Right lobe of liver (tissue), 4 donors: ENCODE results near the gene CYYR1.

Source experiments
- POLR2A ChIP-seq: fragments of 450-650 bp; IDR thresholded peaks from one replicate; pipeline ENCODE4 v1.6.1; 2017; ENCODE audit warnings: antibody characterized with exemption, mild to moderate bottlenecking
- TF ChIP-seq, protein P1 (sequence below), 4 donors: fragments of 200-600 bp in 3 of 4; fragments of 450-650 bp in 1 of 4; IDR thresholded peaks; one replicate each; pipeline versions ENCODE4 v1.5.1 to v1.8.0; 2016 to 2022; ENCODE audit warnings: antibody characterized with exemption in 4 of 4, mild to moderate bottlenecking in 2 of 4
- donor health status: DM: no; HTN: no; CAD: no.
- donor health status: DM: no; HTN: no; CAD: no.
- donor health status: DM: no; HTN: yes; CAD: no.

DNA sequence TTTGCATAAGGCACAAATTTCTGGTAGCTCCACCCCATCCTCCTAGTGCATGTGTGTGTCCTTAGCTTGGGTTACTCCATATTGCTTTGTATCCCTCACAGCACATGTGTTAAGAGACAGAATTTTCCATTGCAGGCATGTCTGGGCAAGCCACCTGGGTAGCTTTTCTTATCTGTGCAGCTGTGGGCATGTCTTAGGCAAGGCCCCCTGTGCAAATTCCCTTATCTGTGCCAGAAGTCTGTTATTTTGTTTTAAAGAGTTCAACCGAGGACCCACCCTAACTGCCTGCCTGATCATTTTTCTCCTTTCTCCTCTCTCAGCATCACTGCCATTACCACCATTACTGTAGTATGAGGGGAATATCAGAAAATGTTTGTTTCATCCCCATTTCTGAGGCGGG, 131.9 kb downstream of the CYYR1 start:
- TF ChIP-seq, protein P1, sequence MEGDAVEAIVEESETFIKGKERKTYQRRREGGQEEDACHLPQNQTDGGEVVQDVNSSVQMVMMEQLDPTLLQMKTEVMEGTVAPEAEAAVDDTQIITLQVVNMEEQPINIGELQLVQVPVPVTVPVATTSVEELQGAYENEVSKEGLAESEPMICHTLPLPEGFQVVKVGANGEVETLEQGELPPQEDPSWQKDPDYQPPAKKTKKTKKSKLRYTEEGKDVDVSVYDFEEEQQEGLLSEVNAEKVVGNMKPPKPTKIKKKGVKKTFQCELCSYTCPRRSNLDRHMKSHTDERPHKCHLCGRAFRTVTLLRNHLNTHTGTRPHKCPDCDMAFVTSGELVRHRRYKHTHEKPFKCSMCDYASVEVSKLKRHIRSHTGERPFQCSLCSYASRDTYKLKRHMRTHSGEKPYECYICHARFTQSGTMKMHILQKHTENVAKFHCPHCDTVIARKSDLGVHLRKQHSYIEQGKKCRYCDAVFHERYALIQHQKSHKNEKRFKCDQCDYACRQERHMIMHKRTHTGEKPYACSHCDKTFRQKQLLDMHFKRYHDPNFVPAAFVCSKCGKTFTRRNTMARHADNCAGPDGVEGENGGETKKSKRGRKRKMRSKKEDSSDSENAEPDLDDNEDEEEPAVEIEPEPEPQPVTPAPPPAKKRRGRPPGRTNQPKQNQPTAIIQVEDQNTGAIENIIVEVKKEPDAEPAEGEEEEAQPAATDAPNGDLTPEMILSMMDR (IDR thresholded peaks at IDR 0.05): no peak
- TF ChIP-seq POLR2A: no peak
